Endometrium (tissue), 2 donors: Measurements from ENCODE around the gene RUNX2.

Experiments
- FAIRE-seq: peaks from 2 replicates; lab custom pipeline; 2012; peaks lifted over from hg19 to GRCh38; lab: Jason Lieb, UNC
- donor health status: control.
- donor health status: control.

The RUNX2 gene

GRCh38 chr6:45433533-45434380 lies 105.6 kb downstream of the RUNX2 start:
- FAIRE-seq: no peak

GRCh38 chr6:45434381-45434700 lies 106.2 kb downstream of the RUNX2 start:
- FAIRE-seq: no peak

GRCh38 chr6:45436544-45437438 lies 108.7 kb downstream of the RUNX2 start:
- peak; percentile 23 for FAIRE-seq

GRCh38 chr6:45437439-45437815 lies 109.3 kb downstream of the RUNX2 start:
- peak; percentile 33 for FAIRE-seq

- no peak for FAIRE-seq
Observed at GRCh38 chr6:45438151-45438550, 110.0 kb downstream of the RUNX2 start.

- peak; percentile 35 for FAIRE-seq
Observed at GRCh38 chr6:45438849-45439406, 110.8 kb downstream of the RUNX2 start.

- no peak for FAIRE-seq
Observed at GRCh38 chr6:45439459-45439858, 111.3 kb downstream of the RUNX2 start.

GRCh38 chr6:45439861-45440388 lies 111.8 kb downstream of the RUNX2 start:
- FAIRE-seq: no peak

- FAIRE-seq: no peak
Observed at GRCh38 chr6:45441851-45442453, 113.8 kb downstream of the RUNX2 start.

- no peak for FAIRE-seq
Observed at GRCh38 chr6:45442716-45443115, 114.6 kb downstream of the RUNX2 start.

GRCh38 chr6:45445364-45445748 lies 117.2 kb downstream of the RUNX2 start:
- FAIRE-seq: no peak

GRCh38 chr6:45445749-45446549 lies 117.8 kb downstream of the RUNX2 start:
- FAIRE-seq: peak; percentile 61

- FAIRE-seq: no peak
Observed at GRCh38 chr6:45447005-45447404, 118.9 kb downstream of the RUNX2 start.

- FAIRE-seq: no peak
Observed at GRCh38 chr6:45447716-45448115, 119.6 kb downstream of the RUNX2 start.

GRCh38 chr6:45448417-45449389 lies 120.6 kb downstream of the RUNX2 start:
- no peak for FAIRE-seq

GRCh38 chr6:45450132-45450531 lies 122.0 kb downstream of the RUNX2 start:
- no peak for FAIRE-seq

GRCh38 chr6:45450831-45451230 lies 122.7 kb downstream of the RUNX2 start:
- no peak for FAIRE-seq

GRCh38 chr6:45454008-45454911 lies 126.1 kb downstream of the RUNX2 start:
- peak; percentile 57 for FAIRE-seq

GRCh38 chr6:45455408-45455807 lies 127.3 kb downstream of the RUNX2 start:
- FAIRE-seq: no peak
